Umbilical cord (tissue), 2 donors: Measurements from ENCODE around the gene ACAP2. TPM values are rescaled to one million over a fixed set of nuclear protein-coding genes. Genes with fewer than 3 reads are reported as not detected.

Experiments
- DNase-seq: peaks from one replicate; pipeline ENCODE4 v3.0.0-alpha.2; 2015; ENCODE audit warnings: low spot score
- total RNA-seq: library from RNA; depleted of rRNA; stranded (reverse); fragments of >200 nt; gene quantifications from one replicate; pipeline ENCODE4 v1.2.3, GENCODE V29; 2014; ENCODE audit warnings: low replicate concordance; ENCODE audit not compliant: insufficient read depth

The ACAP2 gene
- total RNA-seq, 1 donor from 2014 or later: 80.9 TPM

- peak; percentile 42 for DNase-seq
Measured at GRCh38 chr3:195260280-195260905, 182.4 kb downstream of the ACAP2 start.

- DNase-seq: peak; percentile 96
Measured at GRCh38 chr3:195259475-195260279, 183.1 kb downstream of the ACAP2 start.

GRCh38 chr3:195259154-195259474, 183.7 kb downstream of the ACAP2 start:
- no peak for DNase-seq

DNA sequence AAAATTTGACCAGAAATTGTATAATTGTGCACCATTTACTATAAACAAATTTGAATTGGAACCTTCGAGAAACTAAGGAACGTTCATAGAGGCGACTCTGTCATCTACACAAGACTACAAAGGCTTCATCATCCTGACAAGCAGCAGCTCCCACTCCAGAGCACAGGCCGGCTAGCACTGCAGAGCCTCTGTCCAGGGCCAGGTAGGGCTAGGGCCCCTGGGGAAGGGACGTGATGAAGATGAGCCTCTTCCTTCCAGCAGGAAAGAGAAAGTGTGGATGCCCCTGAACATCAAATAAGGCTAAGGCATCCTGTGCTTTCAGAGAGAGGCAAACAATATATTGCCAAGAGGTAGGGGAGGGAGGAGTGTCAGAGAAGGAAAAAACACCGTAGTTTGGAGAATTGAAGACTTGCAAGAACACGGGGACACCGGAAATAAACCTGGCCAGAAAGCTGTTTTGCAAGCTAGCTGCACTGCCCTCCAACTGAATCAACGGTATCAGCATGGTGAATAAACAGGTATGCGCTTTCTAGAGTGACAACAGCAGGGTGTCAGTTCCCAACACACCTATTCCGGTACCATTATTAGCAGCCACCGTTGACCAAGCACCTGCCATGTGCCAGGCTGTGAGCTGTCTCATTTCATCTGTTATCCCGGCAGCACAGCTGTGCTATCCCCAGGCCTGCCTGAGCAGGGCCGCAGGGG, 184.2 kb downstream of the ACAP2 start:
- DNase-seq: no peak

GRCh38 chr3:195257454-195258448, 185.1 kb downstream of the ACAP2 start:
- DNase-seq: no peak

DNA sequence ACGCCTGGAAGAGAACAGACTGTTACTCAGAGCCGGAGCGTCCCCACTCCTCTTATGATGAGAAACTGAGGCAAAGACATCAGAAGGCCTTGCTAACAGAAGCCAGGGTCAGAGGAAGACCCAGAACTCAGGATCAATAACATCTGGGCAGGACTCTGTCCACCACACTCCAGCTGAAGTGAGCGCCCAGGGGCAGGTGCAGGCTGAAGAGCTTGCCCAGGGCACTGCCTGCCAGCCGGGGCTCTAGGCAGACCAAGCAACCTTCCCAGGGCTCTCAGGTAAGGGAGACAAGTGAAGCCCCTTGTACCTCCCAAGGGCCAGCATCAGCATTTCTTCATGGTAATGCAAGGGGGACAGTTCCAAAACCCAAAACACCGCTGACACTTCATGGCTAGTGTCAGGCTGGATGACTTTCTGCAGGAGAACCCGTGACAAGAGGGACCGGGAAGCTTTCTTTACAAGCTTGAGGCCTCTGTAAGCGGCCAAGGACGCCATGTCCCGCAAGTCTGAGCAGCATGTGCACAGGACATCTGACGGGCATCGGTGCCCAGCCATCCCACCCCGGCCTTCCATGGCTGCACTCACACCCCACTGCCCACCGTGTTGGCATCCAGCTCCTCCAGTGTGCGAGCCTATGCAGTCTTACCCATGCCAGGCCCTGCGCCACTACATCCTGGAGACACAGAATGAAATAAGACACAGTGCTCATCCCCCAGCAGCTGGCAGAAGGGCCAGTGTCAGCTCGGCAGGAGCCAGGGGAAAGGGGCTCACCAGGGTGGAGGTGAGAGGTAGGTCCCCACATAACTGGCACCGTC, 186.0 kb downstream of the ACAP2 start:
- no peak for DNase-seq

DNA sequence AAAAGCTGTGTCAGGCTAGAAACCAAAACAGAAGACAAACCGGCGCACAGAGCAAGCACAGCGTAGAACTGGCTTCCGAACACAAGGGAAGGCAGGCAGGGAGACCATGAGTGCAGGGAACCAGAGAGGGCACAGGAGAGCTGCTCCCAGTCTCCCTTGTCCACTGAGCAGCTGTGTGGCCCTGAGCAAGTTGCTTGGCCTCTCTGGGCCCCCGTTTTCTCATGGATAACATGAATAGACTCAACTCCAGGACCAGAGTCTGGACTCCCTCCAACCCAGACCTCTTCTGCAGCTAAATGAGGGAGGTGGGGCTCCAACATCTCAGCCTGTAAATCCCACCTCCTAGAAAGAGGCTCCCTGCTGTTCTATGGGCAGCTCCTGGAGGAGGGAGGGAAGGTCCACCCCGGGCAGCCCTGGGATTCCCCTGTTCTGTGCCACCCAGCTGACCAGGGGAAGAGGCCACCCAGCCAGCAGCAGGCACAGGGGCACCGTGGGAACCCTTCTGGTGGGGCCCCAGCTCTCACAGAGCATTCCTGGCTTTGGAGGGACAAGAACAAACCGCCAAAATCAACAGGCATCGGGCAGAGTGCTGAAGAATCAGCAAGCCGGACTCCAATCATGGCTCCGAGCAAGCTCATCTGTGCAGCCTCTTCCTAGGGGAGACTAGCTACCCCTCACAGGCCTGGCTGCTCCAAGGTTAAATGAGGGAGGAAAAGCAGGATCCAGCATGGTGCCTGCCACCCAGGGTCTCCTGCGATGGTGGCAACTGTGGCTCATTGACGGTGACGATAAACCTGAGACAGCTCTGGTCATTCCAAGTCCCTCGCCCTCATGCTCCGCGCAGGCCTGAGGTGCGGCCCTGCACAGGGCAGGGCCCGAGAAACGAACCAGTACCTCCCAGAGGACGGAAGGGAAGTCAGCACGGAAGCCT, 187.0 kb downstream of the ACAP2 start:
- peak; percentile 66 for DNase-seq

DNA sequence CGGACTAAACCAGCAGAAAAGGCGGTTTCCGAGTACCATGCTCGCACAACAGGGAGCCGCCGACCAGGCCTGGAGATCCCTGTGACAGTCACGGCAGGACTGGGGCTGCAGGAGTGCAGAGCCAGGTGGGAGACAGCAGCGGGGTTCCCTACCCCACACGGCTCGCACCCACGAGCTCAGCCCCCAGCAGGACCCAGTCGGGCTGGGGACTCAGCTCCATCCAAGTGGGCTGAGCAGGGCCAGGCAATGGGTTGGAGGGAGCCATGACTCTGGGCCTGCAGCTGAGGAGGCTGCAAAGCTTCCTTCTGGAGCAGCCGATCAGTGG, 187.7 kb downstream of the ACAP2 start:
- no peak for DNase-seq

DNA sequence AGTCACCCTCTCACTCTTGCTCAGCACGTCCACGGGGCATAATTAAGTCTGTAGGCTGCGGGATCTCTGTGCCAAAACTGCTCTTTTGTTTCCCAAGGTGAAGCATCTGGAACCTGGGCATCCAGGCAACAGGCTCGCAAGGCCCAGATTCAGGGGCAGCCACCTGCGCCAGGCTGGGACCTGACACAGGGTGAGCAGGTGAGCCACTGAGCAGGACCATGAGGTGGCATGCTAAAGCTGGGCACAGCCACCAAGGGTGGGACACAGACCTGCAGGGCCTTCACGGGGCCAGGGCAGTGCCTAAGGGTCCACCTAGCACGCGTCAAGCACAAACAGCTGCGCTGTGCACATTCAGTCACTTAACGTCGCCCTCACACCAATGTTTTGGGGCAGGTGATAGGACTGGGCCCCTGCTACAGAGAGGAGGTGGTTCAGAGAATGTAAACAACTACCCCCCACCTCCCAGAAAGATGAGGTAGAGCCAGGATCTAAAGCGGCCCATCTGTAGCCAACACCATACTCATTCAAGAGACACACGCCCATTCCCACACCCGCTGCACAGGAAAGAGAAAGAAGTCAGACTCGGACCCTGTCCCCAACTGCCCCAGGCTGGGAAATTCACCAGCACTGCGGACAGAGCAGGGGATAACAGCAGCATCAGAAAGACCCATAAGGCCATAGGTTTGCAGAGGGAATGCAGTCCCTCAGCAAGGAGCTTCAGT, 188.2 kb downstream of the ACAP2 start:
- DNase-seq: no peak

DNA sequence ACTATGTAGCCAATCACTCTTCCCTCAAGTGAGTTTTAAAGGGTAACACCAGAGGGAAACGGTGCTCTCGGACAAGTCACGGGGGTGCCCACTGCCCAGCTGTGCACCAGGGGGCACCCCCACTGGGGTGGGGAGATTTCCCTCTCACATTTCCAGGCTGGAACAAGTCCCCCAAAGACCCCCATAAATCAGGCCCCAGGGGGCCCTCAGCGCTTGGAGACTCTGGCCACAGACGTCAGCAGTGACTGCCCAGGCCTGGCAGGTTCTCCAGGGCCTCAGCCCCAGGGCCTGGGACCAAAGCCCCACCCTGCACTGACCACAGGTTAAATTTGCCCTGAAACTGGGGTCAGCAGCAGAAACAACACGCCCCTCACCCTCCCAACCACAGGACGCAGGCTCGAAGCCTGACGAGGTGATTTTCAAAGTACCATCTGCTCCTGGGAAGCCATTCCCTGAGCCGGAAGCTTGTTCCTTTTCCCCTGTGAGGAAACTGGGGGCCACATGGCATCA, 188.8 kb downstream of the ACAP2 start:
- DNase-seq: no peak

- no peak for DNase-seq
Measured at GRCh38 chr3:195251336-195252065, 191.3 kb downstream of the ACAP2 start.

DNA sequence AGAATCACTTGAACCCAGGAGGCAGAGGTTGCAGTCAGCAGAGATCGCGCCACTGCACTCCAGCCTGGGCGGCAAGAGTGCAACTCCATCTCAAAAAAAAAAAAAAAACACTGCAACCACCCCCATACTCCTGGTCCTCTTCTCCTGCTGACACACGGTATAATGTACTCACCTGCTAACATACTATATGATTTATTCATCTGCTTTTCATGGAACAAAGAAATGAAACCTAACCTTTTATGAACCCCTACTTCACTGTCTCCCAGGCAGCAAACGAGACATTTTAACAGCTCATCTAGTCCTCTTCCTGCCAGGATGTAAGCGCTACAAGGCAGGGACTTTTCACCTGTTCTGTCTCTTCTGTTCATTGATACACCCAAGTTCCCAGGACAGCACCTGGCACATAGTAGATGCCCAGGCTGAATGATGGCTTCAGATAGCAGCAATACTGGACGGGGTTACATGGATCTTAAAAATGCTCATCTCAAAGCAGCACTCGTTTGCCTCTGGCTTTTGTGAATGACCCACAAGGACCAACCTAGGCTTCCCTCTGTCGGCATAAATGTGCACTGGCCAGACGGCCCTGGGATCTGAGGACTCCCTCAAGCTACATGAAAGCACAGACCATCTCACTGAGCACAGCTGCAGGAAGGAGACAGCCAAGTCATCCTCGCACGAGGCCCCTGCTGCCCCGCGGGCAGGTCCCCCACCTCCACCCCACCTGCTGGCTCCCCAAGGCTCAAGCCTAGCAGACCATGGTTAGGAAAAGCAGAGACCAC, 192.2 kb downstream of the ACAP2 start:
- peak; percentile 28 for DNase-seq

- DNase-seq: no peak
Measured at GRCh38 chr3:195249858-195250464, 192.9 kb downstream of the ACAP2 start.

DNA sequence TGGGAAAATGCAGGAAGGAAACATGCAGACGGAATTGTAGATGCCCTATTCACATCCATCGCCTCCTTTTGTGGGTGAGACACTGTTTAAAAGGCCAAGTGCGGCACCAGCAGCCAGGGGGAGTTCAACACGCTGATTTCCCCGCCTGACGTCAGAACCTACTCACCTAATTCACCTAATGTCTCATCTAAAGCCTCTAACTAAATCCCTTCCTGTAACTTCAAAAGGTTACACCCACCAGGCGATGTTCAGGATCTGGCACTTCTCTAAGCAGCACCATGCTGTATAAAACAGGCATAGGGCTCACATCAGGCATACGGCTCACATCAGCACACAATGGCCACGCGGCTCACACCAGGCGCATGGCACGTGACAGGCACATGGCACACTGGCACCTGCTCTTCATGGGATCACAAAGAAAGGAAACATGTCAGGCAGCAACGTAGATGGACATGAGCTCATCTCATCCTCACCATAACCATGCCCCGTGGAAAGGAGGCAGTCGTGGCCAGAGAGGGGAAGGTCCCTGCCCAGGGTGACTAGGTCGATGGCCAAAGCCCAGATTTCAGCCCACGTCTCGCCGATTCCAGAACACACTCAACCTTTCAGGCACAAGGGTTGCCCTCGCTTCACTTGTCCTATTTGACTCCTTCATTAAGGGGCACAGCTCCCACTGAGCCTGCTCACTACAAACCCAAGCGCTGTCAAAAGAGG, 193.6 kb downstream of the ACAP2 start:
- no peak for DNase-seq

DNA sequence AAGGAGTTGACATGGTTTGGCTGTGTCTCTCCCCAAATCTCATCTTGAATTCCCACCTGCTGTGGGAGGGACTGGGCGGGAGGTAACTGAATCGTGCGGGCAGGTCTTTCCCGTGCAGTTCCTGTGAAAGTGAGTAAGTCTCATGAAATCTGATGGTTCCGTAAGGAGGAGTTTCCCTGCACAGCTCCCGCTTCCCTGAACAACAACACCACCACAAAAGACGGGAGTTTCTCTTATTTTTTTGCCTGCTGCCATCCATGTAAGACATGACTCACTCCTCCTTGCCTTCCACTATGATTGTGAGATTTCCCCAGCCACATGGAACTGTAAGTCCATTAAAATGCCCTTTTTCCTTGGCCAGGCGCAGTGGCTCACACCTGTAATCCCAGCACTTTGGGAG, 194.5 kb downstream of the ACAP2 start:
- DNase-seq: no peak

GRCh38 chr3:195247863-195248189, 195.0 kb downstream of the ACAP2 start:
- DNase-seq: no peak
